Neuronal stem cell (in vitro differentiated cells): ENCODE measurements around the gene GSTO1.

Source experiments
- DNase-seq: peaks from one replicate; pipeline ENCODE4 v3.0.0-alpha.2; 2013; ENCODE audit warnings: low spot score
- H2AFZ ChIP-seq: one replicate; pipeline ENCODE4 v1.6.1; 2013; ENCODE audit warnings: mild to moderate bottlenecking, low read length, inconsistent platforms
- H2AK5ac ChIP-seq: 2 replicates; pipeline ENCODE4 v1.6.1; 2013; ENCODE audit warnings: low read depth, mild to moderate bottlenecking, inconsistent platforms, low read length, moderate library complexity, mixed read lengths
- H2BK120ac ChIP-seq: 2 replicates; pipeline ENCODE4 v1.6.1; 2013; ENCODE audit warnings: low read depth, mild to moderate bottlenecking, inconsistent platforms, low read length, moderate library complexity, mixed read lengths
- H2BK12ac ChIP-seq: one replicate; pipeline ENCODE4 v1.6.1; 2013; ENCODE audit warnings: low read length, inconsistent platforms
- H2BK15ac ChIP-seq: 2 replicates; pipeline ENCODE4 v1.6.1; 2013; ENCODE audit warnings: mild to moderate bottlenecking, low read length, inconsistent platforms, mixed read lengths
- H2BK5ac ChIP-seq: one replicate; pipeline ENCODE4 v1.6.1; 2013; ENCODE audit warnings: inconsistent platforms, mild to moderate bottlenecking, low read length, moderate library complexity
- H3K14ac ChIP-seq: one replicate; pipeline ENCODE4 v1.6.1; 2013; ENCODE audit warnings: low read length, inconsistent platforms
- H3K18ac ChIP-seq: 2 replicates; pipeline ENCODE4 v1.6.1; 2013; ENCODE audit warnings: low read length, inconsistent platforms
- H3K23ac ChIP-seq: 2 replicates; pipeline ENCODE4 v1.6.1; 2013; ENCODE audit warnings: low read depth, mild to moderate bottlenecking, mixed read lengths, low read length, inconsistent platforms; ENCODE audit not compliant: poor library complexity
- H3K27ac ChIP-seq: replicated peaks from 3 replicates; pipeline ENCODE4 v1.5.1; 2013; ENCODE audit warnings: low read length, inconsistent platforms
- H3K27me3 ChIP-seq, 3 experiments: 2 replicates each; pipeline ENCODE4 v1.6.1; 2013; ENCODE audit warnings: low read length in 3 of 3, mild to moderate bottlenecking in 2 of 3, inconsistent platforms in 1 of 3, low read depth in 1 of 3, mixed read lengths in 1 of 3, moderate library complexity in 1 of 3; ENCODE audit not compliant: control insufficient read depth in 3 of 3, insufficient read depth in 3 of 3
- H3K36me3 ChIP-seq, 2 donors: replicated peaks in 1 of 2; 2 replicates each; pipeline ENCODE4 v1.6.1; 2013; ENCODE audit warnings: low read length in 2 of 2; ENCODE audit not compliant: control insufficient read depth in 2 of 2, insufficient read depth in 2 of 2
- H3K4ac ChIP-seq: 2 replicates; pipeline ENCODE4 v1.6.1; 2013; ENCODE audit warnings: inconsistent platforms, mild to moderate bottlenecking, low read length, moderate library complexity
- H3K4me1 ChIP-seq, 2 donors: 1 replicate in 1 of 2; 2 replicates in 1 of 2; pipeline ENCODE4 v1.6.1; 2013; ENCODE audit warnings: low read length in 2 of 2, low read depth in 1 of 2; ENCODE audit not compliant: control insufficient read depth in 2 of 2, insufficient read depth in 1 of 2
- H3K4me2 ChIP-seq: one replicate; pipeline ENCODE4 v1.6.1; 2013; ENCODE audit warnings: mild to moderate bottlenecking, low read length, inconsistent platforms; ENCODE audit not compliant: insufficient read depth, poor library complexity, severe bottlenecking
- H3K4me3 ChIP-seq, 2 donors: 2 replicates each; pipeline ENCODE4 v1.5.1; 2013; ENCODE audit warnings: low read length in 2 of 2, mild to moderate bottlenecking in 2 of 2, inconsistent platforms in 1 of 2, moderate library complexity in 1 of 2
- H3K79me1 ChIP-seq: one replicate; pipeline ENCODE4 v1.6.1; 2013; ENCODE audit warnings: low read depth, mild to moderate bottlenecking, inconsistent platforms, low read length, moderate library complexity
- H3K9ac ChIP-seq: one replicate; pipeline ENCODE4 v1.6.1; 2013; ENCODE audit warnings: mild to moderate bottlenecking, low read depth, low read length, inconsistent platforms; ENCODE audit not compliant: poor library complexity
- H3K9me3 ChIP-seq, 2 donors: replicated peaks in 1 of 2; 2 replicates each; pipeline versions ENCODE3 to v1.6.1; 2013; ENCODE audit warnings: low read length in 2 of 2, mild to moderate bottlenecking in 2 of 2, inconsistent platforms in 1 of 2, low read depth in 1 of 2, mixed read lengths in 1 of 2, moderate library complexity in 1 of 2; ENCODE audit not compliant: control insufficient read depth in 2 of 2, insufficient read depth in 1 of 2
- H4K8ac ChIP-seq: one replicate; pipeline ENCODE4 v1.6.1; 2013; ENCODE audit warnings: low read depth, mild to moderate bottlenecking, inconsistent platforms, low read length, moderate library complexity
- H4K91ac ChIP-seq: one replicate; pipeline ENCODE4 v1.6.1; 2013; ENCODE audit warnings: low read length, low read depth, mild to moderate bottlenecking, inconsistent platforms; ENCODE audit not compliant: poor library complexity
- WGBS, 2 donors: extraction: QIAGEN DNeasy Blood & Tissue Kit; methylation state at CpG; one replicate each; pipeline ENCODE4 v1.1.7; 2013; ENCODE audit warnings: missing lambda C conversion rate in 2 of 2, mixed read lengths in 1 of 2; ENCODE audit not compliant: insufficient read length in 2 of 2, insufficient replicate concordance in 1 of 2; ENCODE audit errors: extremely low coverage in 2 of 2; 5-methylcytosine and 5-hydroxymethylcytosine counted together

Gene GSTO1

GRCh38 chr10:104253106-104253505 is 1.6 kb upstream of the GSTO1 start:
- H3K4me1 ChIP-seq: peaks cover 2 to 18% of the 10 kb centered on the region in 2 donors
- no peak overlapping the region for H2BK15ac ChIP-seq
- no peak overlapping the region for H2AK5ac ChIP-seq
- H3K27me3 ChIP-seq: peaks cover 0 to 22% (median 2%) of the 10 kb centered on the region in 3 experiments
- no CpG with 5 or more reads among the region's 2 CpGs for WGBS, 2 donors
- H3K27ac ChIP-seq: no peak overlapping the region
- H3K23ac ChIP-seq: no peak overlapping the region
- H2BK5ac ChIP-seq: no peak overlapping the region
- no peak overlapping the region for H3K4me3 ChIP-seq
- no peak for DNase-seq
- H3K79me1 ChIP-seq: no peaks in the 10 kb centered on the region
- no peak overlapping the region for H3K9ac ChIP-seq
- H3K36me3 ChIP-seq: peaks cover 0 to 14% of the 10 kb centered on the region in 2 donors
- H2AFZ ChIP-seq: no peak overlapping the region
- no peak overlapping the region for H3K14ac ChIP-seq
- no peak overlapping the region for H4K91ac ChIP-seq
- no peak overlapping the region for H3K4me2 ChIP-seq
- no peak overlapping the region for H4K8ac ChIP-seq
- no peak overlapping the region for H2BK12ac ChIP-seq
- H3K9me3 ChIP-seq: no peaks in the 10 kb centered on the region
- no peak overlapping the region for H3K4ac ChIP-seq
- H2BK120ac ChIP-seq: no peak overlapping the region
- H3K18ac ChIP-seq: no peak overlapping the region

- H3K27me3 ChIP-seq: peaks cover 0 to 22% (median 2%) of the 10 kb centered on the region in 3 experiments
- no peak overlapping the region for H3K23ac ChIP-seq
- H4K91ac ChIP-seq: no peak overlapping the region
- H3K14ac ChIP-seq: no peak overlapping the region
- H3K36me3 ChIP-seq: peaks cover 0 to 21% of the 10 kb centered on the region in 2 donors
- no CpG with 5 or more reads among the region's 10 CpGs for WGBS, 2 donors
- no peak overlapping the region for H2BK15ac ChIP-seq
- H2AFZ ChIP-seq: peak overlapping the region; percentile 86
- no peak overlapping the region for H2AK5ac ChIP-seq
- no peak overlapping the region for H4K8ac ChIP-seq
- H2BK120ac ChIP-seq: no peak overlapping the region
- H3K9ac ChIP-seq: no peak overlapping the region
- peak overlapping the region in 1 of 2 donors; percentile 87 for H3K4me3 ChIP-seq
- no peak overlapping the region for H3K4me2 ChIP-seq
- H3K4ac ChIP-seq: no peak overlapping the region
- no peak overlapping the region for H3K27ac ChIP-seq
- no peaks in the 10 kb centered on the region for H3K9me3 ChIP-seq
- no peak overlapping the region for H2BK5ac ChIP-seq
- H2BK12ac ChIP-seq: no peak overlapping the region
- H3K4me1 ChIP-seq: peaks cover 2 to 18% of the 10 kb centered on the region in 2 donors
- no peaks in the 10 kb centered on the region for H3K79me1 ChIP-seq
- H3K18ac ChIP-seq: no peak overlapping the region
- DNase-seq: no peak
Observed at GRCh38 chr10:104253606-104254410, 884 bp upstream of the GSTO1 start.

GRCh38 chr10:104255311-104255981 is 754 bp downstream of the GSTO1 start:
- peak overlapping the region; percentile 87 to 92 for H3K4me3 ChIP-seq
- no peak overlapping the region for H2BK5ac ChIP-seq
- peaks cover 0 to 22% (median 2%) of the 10 kb centered on the region in 3 experiments for H3K27me3 ChIP-seq
- peak overlapping the region; percentile 66 for H2BK120ac ChIP-seq
- H3K14ac ChIP-seq: peak overlapping the region; percentile 25
- peak overlapping the region; percentile 86 for H2AFZ ChIP-seq
- WGBS, 2 donors: no CpG with 5 or more reads among the region's 12 CpGs
- peak overlapping the region; percentile 91 for H3K18ac ChIP-seq
- no peak overlapping the region for H4K91ac ChIP-seq
- H2BK15ac ChIP-seq: no peak overlapping the region
- H2AK5ac ChIP-seq: no peak overlapping the region
- no peak overlapping the region for H2BK12ac ChIP-seq
- H3K23ac ChIP-seq: peak overlapping the region; percentile 68
- no peak for DNase-seq
- peaks cover 2 to 17% of the 10 kb centered on the region in 2 donors for H3K4me1 ChIP-seq
- H3K9me3 ChIP-seq: no peaks in the 10 kb centered on the region
- H3K36me3 ChIP-seq: peaks cover 2 to 37% of the 10 kb centered on the region in 2 donors
- no peak overlapping the region for H4K8ac ChIP-seq
- no peak overlapping the region for H3K27ac ChIP-seq
- no peak overlapping the region for H3K4ac ChIP-seq
- H3K79me1 ChIP-seq: no peaks in the 10 kb centered on the region
- peak overlapping the region; percentile 95 for H3K4me2 ChIP-seq
- peak overlapping the region; percentile 91 for H3K9ac ChIP-seq

- no peak overlapping the region for H3K23ac ChIP-seq
Observed at GRCh38 chr10:104256335-104256961, 1.8 kb downstream of the GSTO1 start.

More at GRCh38 chr10:104256335-104256961, 1.8 kb downstream of the GSTO1 start:
- Histone ChIP-seq H3K4me2 (no peak overlapping the region), H3K18ac (no peak overlapping the region), H2BK5ac (no peak overlapping the region), H4K91ac (no peak overlapping the region), H3K14ac (no peak overlapping the region), H3K27ac (no peak overlapping the region), H3K4ac (no peak overlapping the region), H3K9ac (no peak overlapping the region), H2BK120ac (no peak overlapping the region), H3K27me3 (peaks cover 0 to 22% (median 2%) of the 10 kb centered on the region in 3 experiments), H2BK15ac (no peak overlapping the region), H3K4me1 (peaks cover 2 to 15% of the 10 kb centered on the region in 2 donors), H3K36me3 (peaks cover 2 to 47% of the 10 kb centered on the region in 2 donors), H3K4me3 (no peak overlapping the region), H2AK5ac (no peak overlapping the region), H2BK12ac (no peak overlapping the region), H3K9me3 (no peaks in the 10 kb centered on the region), H3K79me1 (no peaks in the 10 kb centered on the region), H2AFZ (no peak overlapping the region), H4K8ac (no peak overlapping the region)
- no peak for DNase-seq
- no CpG with 5 or more reads among the region's 1 CpG for WGBS, 2 donors
